Upper lobe of left lung (tissue), 4 donors: Measurements from ENCODE around the gene ME3.

Experiments
- EP300 ChIP-seq, 4 donors: sonication (generic); formaldehyde crosslinking; IDR thresholded peaks; one replicate each; pipeline ENCODE4 v1.5.1; 2017; ENCODE audit warnings: antibody characterized with exemption in 4 of 4, control low read depth in 2 of 4
- TF ChIP-seq, protein P1 (sequence below), 6 experiments: fragments of 450-650 bp in 4 of 6; fragments of 200-600 bp in 2 of 6; sonication (generic) in 2 of 6; IDR thresholded peaks; one replicate each; pipeline ENCODE4 v1.5.1; 2016 to 2019; ENCODE audit warnings: antibody characterized with exemption in 6 of 6

GRCh38 chr11:86632499-86633269 lies 39.7 kb downstream of the ME3 start:
- TF ChIP-seq, protein P1, sequence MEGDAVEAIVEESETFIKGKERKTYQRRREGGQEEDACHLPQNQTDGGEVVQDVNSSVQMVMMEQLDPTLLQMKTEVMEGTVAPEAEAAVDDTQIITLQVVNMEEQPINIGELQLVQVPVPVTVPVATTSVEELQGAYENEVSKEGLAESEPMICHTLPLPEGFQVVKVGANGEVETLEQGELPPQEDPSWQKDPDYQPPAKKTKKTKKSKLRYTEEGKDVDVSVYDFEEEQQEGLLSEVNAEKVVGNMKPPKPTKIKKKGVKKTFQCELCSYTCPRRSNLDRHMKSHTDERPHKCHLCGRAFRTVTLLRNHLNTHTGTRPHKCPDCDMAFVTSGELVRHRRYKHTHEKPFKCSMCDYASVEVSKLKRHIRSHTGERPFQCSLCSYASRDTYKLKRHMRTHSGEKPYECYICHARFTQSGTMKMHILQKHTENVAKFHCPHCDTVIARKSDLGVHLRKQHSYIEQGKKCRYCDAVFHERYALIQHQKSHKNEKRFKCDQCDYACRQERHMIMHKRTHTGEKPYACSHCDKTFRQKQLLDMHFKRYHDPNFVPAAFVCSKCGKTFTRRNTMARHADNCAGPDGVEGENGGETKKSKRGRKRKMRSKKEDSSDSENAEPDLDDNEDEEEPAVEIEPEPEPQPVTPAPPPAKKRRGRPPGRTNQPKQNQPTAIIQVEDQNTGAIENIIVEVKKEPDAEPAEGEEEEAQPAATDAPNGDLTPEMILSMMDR (IDR thresholded peaks at IDR 0.05): peak in 2 of 6 experiments; percentile 16 to 22
- TF ChIP-seq EP300 (IDR thresholded peaks at IDR 0.05): no peak
